ENCODE data around the gene SLAMF8.

Gene SLAMF8

GRCh38 chr1:159821171-159821867 is 5.4 kb upstream of the SLAMF8 start:
- DNase-seq (ENCODE audit: low spot score): no peak

GRCh38 chr1:159823406-159823805 is 3.3 kb upstream of the SLAMF8 start:
- no peak for DNase-seq (ENCODE audit: low spot score)

DNA sequence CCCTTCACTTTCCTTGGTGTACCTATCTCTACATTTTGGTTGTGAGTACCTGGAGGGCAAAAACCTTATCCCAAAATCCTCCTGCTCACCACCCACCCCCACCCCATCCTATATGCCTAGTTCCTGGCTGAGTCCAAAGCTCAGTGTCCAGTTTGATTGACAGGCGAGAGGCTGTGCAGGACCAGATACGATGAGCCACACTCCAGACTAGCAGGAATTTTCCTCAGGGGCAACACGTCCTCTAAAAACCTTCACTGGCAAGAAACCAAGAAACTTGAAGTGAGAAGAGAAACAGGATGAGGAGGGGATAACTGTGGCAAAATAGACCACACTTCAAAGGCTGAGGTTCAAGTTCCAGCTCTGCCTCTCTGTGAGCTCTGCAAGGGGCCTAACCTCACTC is 1.1 kb upstream of the SLAMF8 start:
- DNase-seq (ENCODE audit: low spot score): no peak

GRCh38 chr1:159827102-159827490 is 423 bp downstream of the SLAMF8 start:
- no peak for DNase-seq (ENCODE audit: low spot score)

DNA sequence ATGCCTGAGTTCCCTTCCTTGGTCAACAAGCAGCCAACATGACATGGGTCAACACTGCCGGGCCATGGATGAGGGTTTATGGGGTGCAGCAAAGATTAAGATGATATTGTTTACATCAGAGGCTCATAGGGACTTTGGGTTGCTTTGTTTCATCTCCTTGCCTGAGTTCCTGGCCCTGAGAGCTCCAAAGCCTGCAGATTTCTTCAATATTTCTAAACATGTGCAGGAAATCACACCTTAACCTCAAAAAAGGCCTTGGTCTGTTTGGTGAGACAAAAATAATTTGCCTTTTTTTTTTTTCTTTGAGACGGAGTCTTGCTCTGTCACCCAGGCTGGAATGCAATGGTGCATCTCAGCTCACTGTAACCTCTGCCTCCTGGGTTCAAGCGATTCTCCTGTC is 876 bp downstream of the SLAMF8 start:
- DNase-seq (ENCODE audit: low spot score): no peak

GRCh38 chr1:159828176-159828575 is 1.5 kb downstream of the SLAMF8 start:
- no peak for DNase-seq (ENCODE audit: low spot score)

DNA sequence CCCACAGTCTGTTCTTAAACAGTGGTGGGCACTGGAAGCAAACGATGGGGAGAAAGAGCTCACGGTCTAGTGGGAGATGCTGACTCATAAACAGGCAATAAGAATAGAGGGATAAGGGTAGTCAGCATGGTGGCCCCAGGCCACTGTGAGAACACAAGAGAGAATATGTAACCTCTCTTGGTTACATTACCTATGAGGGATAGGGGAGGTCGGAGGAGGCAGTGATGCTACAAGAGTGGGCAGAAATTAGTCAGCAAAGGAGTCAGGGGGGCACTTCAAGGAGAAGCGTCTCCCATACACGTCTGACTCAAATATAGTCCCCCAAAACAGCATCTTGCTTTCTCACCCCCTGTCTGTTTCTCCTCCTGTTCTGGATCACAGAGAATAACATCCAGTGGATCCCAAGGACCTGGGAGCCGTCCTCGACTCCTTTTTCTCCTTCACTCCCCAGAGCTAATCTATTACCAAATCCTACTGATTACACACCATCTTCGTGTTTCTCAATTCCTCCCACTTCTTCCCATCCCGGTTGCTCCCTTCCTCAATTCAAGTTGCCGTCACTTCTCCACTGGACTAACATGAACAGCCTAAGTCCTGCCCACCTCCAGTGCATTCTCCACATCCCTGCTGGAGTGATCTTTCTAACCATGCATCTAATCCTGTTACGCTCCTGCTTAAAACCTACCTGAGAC is 2.1 kb downstream of the SLAMF8 start:
- no peak for DNase-seq (ENCODE audit: low spot score)

- DNase-seq (ENCODE audit: low spot score): peak; percentile 49
Observed at GRCh38 chr1:159829273-159829634, 2.6 kb downstream of the SLAMF8 start.

- DNase-seq (ENCODE audit: low spot score): no peak
Observed at GRCh38 chr1:159829822-159830465, 3.3 kb downstream of the SLAMF8 start.

GRCh38 chr1:159830722-159831121 is 4.0 kb downstream of the SLAMF8 start:
- DNase-seq (ENCODE audit: low spot score): no peak

DNA sequence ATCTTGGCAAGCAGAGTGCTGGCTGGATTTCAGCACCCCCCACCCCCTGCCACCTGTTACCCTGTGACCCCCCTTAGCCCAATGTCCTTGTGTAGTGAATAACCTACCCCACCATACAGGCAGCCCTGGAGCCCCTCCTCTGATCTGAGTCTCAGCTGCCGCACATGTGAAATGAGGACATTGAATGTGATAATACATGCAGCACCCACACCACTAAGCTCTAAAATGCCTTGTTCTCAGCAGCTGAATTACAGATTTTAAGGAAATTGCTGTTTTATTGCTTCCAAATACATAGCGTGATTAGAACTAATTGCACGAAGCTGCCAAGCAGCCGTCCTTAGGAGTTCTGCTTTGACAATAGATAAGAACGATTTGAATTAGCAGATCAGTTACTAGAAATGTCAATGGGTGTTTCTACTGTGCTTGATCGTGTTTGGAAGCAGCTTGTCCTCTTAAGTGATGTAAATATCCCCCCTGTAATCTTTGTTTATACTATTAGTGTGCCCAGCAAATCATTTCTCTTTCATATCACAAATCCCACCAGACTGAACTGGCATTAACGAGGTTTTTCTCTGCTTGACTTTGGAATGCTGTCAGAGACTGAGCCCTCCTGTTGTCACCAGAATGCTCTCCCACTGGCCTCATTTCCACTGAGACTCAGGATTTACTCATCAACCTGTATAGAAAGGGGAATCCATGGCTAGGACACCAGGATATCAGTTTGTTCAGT is 4.9 kb downstream of the SLAMF8 start:
- no peak for DNase-seq (ENCODE audit: low spot score)

DNA sequence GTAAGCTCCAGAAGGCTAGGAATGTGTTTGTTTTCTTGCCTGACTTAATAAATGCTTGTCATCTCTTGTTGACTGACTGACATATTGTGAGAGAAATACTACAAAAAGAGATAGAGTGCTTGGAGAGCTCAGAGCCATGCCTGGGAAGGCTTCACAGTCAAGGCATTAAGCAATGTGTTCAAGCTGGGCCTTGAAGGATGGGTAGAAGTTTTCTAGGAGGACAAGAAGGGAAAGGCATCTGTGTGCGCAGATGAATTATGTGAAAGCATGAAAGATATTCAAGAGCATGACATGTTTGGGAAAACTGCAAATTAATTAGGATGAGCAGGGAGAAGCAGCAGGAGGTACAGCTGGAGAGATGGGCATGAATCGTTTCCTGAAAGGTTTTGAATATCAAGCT is 5.6 kb downstream of the SLAMF8 start:
- no peak for DNase-seq (ENCODE audit: low spot score)

GRCh38 chr1:159835356-159835755 is 8.7 kb downstream of the SLAMF8 start:
- DNase-seq (ENCODE audit: low spot score): no peak

- DNase-seq (ENCODE audit: low spot score): no peak
Observed at GRCh38 chr1:159835862-159836525, 9.3 kb downstream of the SLAMF8 start.

DNA sequence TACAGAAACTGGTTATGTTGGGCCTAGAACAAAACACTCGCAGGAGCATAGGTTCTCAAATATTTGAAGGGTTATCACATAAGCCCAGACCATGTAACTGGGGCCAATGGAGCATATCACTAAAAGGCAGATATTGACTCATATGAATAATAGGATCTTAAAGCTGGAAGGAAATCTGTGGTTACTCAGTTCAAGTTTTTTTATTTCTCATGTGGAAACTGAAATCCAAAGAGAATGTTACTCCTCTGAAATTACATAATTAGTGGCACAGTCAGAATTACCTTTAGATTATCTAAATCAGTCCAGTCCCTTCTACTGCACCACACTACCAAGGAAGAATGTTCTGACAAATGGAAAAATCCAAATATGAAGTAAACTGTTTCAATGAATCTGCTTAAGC is 12.0 kb downstream of the SLAMF8 start:
- DNase-seq (ENCODE audit: low spot score): no peak

- no peak for DNase-seq (ENCODE audit: low spot score)
Observed at GRCh38 chr1:159839116-159839849, 12.6 kb downstream of the SLAMF8 start.

DNA sequence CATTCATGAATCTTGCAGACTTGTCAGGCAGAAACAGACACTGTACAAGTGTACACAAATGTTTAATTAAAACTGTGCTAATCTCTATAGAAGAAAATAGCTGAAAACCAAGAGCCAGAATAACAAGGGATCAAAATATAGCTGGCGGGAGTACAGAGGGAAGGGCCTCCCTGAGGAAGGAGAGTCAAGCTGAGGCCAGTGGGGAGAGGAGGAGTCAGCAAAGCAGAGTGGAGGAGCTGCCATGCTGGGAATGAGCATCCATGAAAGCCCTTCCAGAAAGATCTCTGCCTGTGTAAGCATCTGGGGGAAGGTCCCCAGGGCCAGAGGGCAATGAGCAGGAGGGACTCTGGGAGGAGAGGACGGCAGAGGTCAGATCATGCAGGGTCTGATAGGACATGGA is 15.1 kb downstream of the SLAMF8 start:
- no peak for DNase-seq (ENCODE audit: low spot score)

GRCh38 chr1:159843459-159843858 is 16.8 kb downstream of the SLAMF8 start:
- no peak for DNase-seq (ENCODE audit: low spot score)

DNA sequence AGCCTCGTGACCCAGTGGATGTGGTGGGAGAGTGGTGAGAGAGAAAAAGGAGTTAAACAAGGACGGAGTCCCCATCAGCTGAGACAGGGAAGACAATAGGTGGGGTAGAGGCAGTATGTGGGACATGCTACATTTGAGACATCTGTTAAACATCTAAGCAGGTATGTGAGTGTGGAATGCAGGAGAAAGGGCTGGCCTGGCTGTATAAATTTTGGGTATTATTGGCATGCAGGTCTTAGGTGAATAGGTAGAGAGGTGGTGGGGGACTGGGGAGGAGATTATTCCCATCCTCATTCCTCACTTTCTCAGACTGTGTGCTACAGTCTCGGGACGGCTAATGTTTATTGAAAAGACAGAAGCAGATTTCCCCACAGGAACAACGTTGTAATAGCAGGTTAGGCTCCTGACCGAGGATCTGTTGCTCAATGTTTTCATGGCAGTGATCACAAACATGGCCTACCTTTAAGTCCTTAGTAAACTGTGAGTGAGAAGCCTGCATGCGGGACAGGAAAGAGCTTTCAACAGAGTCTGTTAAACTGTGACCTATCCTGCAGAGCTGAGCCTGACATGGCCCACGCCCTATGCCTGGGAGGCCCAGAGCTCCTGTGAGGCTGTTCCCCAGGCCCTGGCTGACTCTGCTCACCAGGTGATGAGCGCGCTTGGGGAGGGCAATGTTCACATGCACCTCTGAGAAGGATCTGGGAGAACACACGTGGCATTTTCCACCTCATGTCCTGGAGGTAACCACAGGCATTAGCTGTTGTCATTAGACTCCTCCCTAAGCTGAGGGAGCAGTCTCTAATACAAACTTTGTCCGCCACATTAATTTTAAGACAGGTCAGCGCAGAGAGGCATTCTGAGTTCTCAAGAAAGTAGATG is 19.3 kb downstream of the SLAMF8 start:
- no peak for DNase-seq (ENCODE audit: low spot score)

DNA sequence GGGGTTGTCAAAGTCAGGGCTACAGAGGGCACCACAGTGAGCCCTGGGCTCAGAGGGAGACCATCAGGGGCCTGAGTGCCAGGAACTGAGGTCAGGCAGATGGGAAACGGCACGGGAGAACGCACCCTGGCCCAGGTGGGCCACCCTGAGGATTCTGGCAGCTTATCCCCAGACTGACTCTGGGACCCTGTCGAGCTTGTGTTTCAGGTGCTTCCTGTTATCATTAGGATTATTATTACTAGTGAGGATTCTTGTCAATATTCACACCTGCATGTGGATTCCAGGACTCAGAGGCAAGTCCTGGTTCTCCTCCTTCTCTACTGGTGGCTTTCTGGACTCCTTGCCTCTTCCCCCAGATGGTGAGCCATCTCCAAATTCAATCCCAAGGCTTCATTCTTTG is 20.6 kb downstream of the SLAMF8 start:
- no peak for DNase-seq (ENCODE audit: low spot score)

DNA sequence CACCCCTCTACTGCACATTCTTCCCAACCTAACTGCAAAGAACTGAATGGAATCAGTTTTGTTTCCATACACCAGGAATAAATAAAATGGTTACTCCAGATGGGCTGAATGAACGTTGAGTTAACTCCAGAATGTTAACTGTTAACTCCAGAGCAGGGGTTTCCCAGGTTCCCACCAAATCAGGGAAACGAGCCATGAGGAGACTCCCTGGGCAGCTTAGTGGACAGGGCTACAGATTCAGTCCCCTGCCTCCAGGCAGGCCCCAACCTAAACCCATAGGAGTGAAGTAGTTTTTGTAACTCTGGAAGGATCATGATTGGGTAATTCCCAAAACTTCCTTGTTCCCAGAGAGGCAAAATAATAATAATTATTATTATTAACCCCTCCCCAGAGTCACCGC is 21.7 kb downstream of the SLAMF8 start:
- DNase-seq (ENCODE audit: low spot score): no peak
